HG03439 (cell line): ENCODE data around the gene SC5D.

ENCODE experiments used
- ATAC-seq: cut with Tn5 transposase; IDR thresholded peaks from one replicate; pipeline ENCODE4 v1.9.1; 2021; ENCODE audit warnings: mild to moderate bottlenecking, moderate library complexity; ENCODE audit not compliant: unreplicated experiment

SC5D gene

DNA sequence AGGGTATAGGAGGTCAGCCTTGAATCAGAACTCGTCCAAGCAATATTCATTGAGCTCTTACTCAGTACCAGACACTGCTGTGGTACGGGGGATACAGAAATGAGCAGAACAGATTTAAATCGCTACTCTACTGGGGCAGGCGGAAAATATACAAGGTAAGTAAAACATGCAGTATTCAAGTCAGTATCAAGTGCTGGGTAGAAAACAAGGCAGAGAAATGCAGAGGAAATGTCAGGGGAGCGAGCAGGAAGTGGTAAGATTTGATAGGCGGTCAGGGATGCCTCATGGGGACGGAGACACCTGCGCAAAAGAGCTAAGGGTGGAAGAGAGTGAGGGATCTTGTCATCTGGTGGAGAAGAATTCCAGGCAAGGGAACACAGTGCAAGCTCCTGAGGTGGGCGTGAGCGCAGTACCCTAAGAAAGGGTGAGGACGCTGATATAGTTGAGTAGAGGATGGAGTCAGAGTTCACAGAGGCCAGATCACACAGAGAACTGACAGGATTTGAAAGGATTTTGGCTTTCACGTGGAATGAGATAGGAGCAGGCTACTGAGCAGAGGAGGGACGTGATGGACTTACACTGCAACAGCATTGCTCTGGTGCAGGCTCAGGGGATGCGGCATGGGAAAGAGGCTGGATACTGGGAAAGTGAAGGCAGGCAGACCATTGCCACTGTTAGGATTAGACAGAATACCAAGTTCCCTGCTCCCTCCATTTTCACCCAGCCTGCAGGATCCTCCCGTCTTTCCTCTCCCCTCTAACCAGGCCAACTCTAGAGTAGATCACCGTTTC, 35.8 kb downstream of the SC5D start:
- ATAC-seq: no peak

DNA sequence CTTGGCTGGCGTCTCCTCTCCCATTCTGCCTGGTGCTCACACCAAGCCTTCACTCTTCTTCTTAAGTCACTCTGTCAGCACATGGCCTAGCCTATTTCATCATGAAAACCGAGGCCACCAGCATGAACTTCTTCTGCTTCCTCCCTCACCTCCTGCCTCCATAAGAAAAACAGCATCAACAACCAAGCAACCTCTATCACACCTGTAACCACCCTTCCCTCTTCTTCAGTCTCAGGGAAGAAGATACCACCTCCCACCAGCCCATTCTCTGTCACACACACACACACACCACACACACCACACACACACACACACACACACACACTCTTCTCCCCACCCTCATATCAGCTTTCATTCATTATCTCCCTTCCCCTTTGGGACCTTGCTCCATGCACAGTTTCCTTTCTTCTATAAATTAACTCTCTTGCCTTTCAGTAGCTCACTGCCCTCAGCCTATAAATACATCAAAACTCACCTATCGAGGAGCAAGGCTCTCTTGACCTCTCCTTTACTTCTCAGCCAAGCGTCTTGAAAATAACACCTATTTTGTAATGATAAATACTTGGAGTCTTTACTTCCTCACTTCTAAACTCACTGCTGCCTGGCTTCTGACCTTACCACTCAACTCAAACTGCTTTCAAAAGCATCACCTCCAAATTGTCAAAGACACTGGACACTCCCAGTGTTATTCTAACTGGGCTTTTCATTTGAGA, 36.6 kb downstream of the SC5D start:
- no peak for ATAC-seq

DNA sequence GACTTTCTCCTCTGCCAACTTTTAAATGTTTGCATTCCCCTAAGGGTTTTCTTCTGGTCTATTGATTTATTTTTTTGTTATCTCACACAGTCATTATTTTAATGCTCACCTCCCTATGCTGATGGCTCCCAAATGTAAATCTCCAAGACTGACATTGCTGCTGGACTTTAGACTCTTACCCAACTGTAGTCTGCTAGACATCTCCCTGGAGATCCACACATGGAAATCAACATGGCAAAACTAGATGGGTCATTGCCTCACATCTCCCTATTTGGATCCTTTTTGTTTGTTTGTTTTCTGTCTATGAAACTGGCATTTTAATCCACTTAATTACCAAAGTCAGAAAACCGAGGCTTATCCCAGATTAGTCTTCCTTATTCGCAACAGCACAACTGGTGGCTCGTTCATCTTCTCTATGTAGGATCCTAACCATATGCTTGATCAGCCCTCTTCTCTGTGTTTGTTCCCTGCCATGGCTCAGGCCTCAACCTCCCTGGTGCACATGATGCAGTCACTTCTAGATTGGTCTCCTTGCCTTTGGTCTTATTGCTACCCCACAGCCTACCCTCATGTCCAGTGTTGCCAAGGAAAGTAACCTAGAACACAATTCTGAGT, 37.3 kb downstream of the SC5D start:
- ATAC-seq: no peak

DNA sequence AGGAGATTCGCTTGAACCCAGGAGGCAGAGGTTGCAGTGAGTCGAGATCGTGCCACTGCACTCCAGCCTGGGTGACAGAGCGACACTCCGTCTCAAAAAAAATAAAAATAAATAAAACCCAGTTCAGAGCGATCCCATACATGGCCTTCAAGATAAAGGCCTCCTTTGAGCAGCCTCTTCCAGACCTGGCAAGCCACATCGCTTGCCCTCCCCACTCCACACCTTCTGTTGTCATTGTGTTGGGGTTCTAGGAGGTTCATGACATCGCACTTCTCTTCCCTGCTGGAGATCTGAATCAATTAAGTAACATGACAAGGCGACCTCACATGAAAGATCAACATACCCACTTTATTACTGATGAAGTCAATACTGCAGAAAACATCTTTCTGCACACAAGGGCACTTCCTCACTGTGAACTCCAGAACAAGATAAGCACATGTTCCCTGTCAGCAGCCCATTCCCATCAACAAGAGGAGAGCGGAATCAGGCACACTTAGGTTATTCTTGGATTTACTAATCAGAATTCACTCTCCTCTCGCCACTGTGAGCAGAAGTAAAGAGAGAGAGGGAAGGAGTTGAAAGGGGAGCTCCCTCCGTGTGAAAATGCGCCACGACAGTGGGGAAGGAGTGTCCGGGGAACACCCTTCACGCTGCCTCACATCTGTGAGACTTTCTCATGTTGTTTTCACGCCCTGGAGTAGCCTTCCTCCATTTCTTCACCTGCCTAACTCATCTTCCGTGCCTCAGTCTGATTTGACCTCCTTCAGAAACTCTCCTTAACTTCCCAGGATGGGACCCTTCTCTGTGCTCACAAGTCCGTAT, 38.3 kb downstream of the SC5D start:
- ATAC-seq: no peak

DNA sequence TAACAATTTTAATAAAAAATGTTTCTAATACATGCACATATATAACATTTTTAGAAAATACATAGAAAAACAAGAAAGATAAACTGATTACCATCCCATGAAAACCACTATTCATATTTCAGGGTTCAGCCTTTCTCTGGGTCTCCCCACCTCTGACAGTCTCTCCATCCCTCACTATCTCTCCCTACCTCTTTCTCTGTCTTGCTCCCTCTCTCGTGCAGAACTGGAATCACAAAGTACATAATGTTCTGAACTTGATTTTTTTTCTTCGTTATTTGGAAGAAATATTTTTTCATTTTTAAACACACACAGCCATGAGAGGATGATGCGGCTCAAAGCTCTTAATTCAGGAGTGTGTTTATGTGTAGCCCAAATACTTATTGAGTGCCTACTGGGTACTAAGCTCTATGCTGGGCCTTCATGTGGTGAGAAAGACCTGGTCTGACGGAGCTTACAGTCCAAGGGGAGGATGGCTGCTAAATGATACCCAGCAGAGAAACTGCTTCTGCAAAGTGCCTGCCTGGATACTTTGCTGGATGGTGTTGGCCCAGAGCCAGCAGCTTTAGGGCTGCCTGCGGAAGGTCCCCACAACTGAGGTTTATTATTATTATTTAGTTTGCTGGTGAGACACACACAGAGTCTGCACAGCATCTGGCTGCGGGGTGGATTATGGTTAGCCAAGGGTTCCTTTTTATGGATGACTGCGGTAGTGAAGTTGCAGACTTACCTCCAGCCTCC, 42.6 kb downstream of the SC5D start:
- ATAC-seq: no peak

DNA sequence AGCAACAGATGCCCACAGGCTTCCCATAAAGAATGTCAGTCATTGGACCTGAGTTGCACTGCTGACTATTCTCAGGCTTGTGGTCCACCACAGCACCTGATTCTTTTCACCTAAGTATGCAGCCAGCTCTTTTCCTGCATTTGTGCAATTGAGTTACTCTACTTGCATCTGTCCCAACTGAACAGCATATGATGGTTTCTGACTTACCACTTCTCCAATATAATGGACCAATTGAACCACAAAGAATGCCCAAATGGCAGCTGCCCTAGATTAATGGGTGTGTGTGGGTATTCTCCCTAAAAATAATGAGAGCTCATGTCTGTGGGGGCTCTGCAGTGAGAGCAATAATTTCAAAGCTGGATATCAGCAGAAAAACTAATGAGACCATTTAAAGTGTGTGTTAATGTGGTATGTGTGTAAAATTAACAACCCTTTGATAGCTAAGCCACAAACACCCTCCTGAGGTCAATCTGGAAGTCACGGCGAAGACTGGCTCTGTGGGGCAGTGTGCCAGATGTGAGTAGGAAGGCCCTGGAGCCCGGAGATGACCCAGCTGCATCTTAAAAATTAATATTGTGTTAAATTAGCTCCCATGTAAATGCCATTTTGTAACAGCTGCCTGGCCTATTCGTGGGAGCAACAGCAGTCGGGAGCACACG, 43.8 kb downstream of the SC5D start:
- no peak for ATAC-seq

DNA sequence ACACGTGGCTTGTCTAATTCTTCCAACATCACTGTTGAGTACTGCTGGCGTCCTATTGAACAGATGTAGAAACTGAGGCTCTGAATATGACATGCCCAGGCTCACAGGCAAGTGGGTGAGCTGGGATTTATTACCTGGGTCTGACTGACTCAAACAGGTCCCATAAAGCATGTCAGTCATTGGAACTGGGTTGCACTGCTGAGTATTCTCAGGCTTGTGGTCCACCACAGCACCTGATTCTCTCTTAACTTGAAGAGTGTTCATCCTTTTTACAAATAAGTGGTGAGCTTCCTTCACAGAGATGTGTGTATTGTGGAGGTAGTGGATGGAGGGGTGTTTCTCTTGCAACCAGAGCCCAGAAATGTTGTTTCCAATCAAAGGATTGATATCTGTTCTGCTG, 44.5 kb downstream of the SC5D start:
- no peak for ATAC-seq

DNA sequence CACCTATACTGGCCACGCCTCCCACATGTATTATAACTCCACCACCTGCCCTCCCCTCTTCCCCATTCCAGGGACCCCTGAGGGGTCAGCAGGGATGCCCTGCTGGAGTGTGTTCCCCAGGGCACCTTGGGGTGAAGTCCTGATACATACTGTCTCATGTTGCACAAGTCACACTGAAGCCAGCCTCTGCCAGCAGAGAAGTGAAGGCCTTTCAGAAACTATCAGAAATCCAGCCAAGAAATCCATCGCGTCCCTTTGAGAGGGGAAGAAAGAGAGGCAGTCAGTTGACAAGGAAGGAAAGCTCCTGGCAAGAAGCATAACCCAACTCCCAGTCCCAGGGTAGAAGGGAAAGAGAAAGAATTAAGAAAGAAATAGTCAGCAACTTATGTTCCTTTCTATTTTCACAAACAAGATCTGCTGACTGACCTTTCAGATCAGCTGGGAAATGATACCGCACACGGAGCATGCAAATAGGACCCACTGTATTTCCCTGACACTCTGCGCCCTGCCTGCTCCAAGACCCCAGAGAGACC, 45.2 kb downstream of the SC5D start:
- ATAC-seq: no peak

DNA sequence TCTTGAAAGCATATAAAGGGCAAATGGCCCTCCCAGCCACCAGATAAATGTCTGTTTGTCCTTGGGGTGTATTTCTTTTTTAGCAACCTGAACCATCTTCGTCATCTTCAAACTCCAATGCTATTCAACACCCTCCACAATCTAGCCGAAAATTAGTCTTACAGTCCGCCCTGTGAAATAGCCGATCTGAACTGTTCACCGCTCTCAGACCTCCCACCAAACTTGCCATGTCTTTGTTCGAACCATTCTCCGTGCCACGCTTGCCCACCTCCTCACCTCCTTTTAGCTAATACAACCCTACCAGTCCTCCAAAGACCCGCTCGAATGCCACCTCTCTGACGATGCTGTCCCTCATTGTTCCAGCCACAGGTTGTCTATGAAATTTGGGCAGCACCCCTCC, 46.0 kb downstream of the SC5D start:
- no peak for ATAC-seq

DNA sequence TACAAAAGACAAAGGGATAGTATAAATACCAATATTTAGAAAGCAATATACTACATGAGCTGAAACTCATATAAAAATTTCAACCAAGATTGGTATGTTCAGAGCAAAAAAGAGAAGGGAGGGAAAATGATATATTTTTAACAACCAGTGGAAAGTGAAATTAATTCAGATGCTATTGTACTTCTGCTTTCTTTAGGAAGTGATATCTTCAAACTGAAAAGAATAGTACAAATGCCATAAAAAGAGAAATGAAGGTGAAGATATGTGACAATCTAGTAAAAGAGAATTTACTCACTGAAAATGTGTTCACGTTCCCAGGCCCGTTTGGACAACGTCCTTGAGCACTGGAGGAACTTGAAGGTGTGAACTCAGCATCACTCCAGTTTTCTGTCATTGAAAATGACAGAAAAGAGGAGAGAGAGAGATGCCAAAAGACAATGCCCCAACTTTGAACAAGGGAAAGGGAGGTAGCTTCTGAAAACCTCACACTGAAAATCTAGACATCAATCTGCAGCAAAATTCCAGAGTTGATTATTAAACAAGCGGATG, 47.5 kb downstream of the SC5D start:
- ATAC-seq: no peak

DNA sequence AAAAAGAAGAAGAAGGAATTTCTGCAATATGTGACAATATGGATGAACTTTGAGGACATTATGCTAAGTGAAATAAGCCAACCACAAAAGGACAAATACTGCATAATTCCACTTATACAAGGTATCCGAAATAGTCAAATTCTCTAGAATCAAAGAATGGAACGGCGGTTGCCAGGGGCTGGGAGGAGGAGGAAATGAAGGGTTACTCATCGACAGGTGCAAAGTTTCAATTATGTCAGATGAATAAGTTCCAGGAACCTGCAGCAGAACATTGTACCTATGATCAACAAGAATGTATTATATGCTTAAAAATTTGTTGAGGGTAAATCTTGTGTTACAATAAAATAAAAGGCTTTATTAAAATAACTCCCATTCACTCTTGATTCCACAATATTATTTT, 49.0 kb downstream of the SC5D start:
- no peak for ATAC-seq

DNA sequence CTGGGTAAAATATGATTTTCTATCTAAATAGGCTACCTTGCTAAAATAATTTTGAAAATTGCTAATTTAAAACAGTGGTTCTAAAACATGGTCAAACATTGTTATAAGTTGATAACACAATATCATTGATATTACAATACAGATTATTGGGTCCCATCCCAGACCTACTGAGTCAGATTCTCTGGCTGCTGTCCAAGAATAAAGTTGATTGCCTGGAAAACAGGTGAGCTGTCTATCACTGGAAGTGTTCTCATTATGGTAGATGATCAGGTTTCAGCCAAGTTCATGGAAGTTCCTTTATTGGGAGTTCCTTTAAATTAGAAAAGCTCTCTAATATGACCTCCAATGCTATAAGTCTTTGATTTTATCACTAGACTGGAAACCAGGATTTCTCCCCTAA, 52.3 kb downstream of the SC5D start:
- ATAC-seq: no peak

DNA sequence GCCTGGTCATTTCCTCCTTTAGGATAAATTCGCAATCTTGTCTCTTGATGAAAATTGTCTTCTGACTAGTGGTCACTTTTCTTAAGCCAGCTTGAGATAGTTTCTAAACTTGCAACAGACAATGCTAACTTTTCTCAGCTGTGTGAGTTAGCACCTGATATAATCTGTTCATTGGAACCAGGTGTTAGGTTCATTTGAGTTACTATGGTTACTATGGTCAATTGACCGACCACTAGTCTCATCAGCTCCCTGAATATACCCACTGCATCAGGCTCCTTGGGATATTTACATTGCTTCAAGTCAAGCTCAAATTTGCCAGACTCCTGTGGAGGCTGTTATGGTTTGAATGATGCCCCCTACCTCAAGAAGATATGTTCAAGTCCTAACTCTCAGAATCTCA, 54.5 kb downstream of the SC5D start:
- no peak for ATAC-seq

DNA sequence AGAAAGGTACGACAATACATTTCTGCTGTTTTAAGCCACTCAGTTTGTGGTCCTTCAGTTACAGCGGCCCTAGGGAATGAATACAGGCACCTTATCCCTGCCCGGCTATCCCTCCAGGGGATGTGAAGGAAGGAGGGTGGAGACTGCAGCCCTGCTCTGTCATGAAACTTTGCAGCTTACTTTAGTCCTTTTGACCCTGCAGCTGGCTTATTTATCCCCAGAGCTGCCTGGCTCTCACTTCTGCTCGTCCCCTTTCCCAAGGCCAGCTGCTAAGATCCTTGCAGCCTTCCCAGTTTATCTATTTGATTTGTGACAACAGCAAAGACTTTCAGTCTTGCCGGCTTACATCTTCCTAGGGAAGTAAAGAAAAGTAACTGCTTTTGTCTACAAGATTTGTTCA, 55.2 kb downstream of the SC5D start:
- no peak for ATAC-seq

DNA sequence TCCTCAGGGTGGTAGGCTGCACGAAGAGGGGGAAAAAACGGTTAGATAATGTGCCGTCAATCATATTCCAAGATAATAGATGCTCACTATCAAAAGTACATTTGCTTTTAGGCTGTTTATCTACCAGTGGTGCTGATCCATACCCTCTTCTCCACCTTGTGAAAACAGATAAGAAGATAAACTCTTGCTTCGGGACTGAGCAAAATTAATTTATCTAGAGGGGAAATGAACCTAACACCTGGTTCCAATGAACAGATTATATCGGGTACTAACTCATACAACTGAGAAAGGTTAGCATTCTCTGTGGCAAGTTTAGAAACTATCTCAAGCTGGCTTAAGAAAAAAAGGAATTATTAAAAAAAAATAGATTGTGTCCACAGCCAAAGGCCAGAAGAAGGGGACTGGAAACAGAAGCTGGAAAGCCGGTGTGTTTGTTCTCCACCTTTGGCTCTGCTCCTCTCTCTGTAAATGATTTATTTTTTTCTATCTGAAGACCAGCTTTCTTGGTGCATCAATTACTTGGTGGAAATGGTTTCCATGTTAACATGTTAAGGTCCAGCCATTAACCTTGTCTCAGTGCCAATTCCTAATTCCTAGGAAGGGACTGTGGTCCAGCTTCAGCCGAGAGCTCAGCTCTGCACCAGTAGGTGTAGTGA, 55.8 kb downstream of the SC5D start:
- no peak for ATAC-seq

DNA sequence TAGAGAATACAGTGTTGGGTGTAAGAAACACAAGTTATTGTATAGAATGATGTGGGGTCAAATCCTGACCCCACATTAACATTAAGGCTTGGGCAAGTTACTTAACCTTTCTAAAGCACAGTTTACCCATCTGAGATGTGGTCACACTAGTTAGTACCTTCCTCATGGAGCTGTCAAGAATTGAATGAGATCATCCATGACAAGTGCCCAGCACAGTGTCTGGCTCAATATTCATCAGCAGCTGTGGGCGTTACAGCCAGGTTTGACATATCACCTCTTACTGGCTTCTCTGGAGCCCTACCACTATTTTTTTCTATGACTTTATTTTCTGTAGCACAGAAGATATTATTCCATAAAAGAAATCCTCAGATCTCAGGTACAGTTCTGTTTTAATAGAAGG, 57.2 kb downstream of the SC5D start:
- ATAC-seq: no peak

DNA sequence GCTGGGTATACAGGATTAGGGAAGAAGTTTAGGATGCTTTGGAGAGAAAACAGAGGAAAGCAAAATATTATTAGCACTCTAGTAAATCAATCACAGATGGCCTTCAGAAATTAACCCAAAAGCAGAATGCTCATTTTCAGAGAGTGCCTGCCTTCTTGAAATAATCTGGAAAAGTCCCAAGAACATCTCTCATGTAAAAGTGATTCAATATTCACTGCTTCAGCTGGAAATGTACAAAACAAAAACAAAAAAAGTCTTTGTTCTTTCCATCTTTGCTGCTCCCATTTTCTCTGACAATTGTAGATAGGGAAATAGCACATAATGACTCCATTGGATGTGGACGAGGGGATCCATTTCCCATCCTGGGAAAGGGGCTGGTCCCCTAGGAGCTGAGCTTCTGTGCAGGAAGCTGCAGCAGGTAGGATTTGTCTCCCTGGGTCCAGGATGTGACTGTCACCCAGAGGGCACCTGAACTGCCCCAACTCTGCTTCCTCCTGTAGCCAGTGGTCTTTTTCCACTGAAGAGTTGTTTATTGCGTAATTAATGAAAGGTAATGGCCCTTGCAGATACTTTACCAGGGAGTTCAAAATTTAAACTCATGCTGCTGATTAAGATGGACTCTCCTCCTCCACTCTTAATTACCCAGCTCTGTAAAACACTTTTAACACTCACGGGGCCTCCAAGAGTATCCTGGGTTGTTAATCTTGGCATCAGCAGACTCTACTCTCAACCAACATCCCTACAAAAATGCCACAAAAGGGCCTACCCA, 57.9 kb downstream of the SC5D start:
- no peak for ATAC-seq

DNA sequence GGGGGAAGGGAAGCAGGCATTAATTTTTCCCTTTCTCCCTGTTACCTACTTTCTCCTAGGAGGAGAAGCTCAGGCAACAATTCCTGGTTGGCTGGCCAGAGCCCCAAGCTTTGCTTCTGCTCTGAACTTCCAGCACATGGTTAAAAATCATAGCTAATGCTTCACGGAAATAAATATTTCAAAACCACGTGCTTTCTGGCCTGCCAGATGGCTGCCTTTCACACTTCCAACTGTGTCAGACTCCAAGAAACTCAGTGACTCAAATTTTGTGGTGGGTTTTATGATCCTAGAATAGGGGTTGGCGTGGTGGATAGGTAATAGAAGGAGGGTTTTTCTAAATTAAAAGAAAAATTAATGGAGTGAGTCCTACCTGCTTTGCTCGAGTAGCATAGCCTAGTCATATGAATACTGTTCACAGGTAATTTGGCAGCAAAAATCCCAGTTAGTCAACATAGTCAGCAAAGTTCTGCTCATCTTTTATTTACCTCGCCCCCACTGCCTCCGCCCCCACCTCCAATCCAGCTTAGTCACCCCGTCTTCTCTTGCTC, 58.6 kb downstream of the SC5D start:
- no peak for ATAC-seq
